Spleen (tissue), 11 donors: ENCODE data around the gene EPN3. TPM values are rescaled to one million over a fixed set of nuclear protein-coding genes. Genes with fewer than 3 reads are reported as not detected.

ENCODE experiments used
- DNase-seq: peaks from one replicate; pipeline ENCODE4 v3.0.0-alpha.2; 2020
- H3K27ac ChIP-seq, 8 donors: fragments of 200-600 bp; sonication (generic) in 7 of 8; 1 replicate in 4 of 8; 2 replicates in 4 of 8; pipeline versions ENCODE4 v1.5.0 to v1.8.0; 2016 to 2021; ENCODE audit warnings: inconsistent platforms in 4 of 8, mild to moderate bottlenecking in 4 of 8, moderate library complexity in 1 of 8
- H3K27me3 ChIP-seq, 7 donors: fragments of 200-600 bp; sonication (generic) in 6 of 7; replicated peaks in 1 of 7; 1 replicate in 4 of 7; 2 replicates in 3 of 7; pipeline versions ENCODE4 v1.5.0 to v1.8.0; 2016 to 2021; ENCODE audit warnings: inconsistent platforms in 3 of 7, mild to moderate bottlenecking in 1 of 7
- H3K36me3 ChIP-seq, 6 donors: fragments of 200-600 bp; sonication (generic) in 5 of 6; 1 replicate in 4 of 6; 2 replicates in 2 of 6; pipeline versions ENCODE4 v1.5.0 to v1.8.0; 2016 to 2021; ENCODE audit warnings: inconsistent platforms in 2 of 6
- H3K4me1 ChIP-seq, 6 donors: fragments of 200-600 bp; sonication (generic) in 5 of 6; 1 replicate in 3 of 6; 2 replicates in 3 of 6; pipeline versions ENCODE4 v1.5.0 to v1.8.0; 2016 to 2021; ENCODE audit warnings: inconsistent platforms in 3 of 6
- H3K4me3 ChIP-seq, 8 donors: fragments of 200-600 bp; sonication (generic) in 7 of 8; 1 replicate in 4 of 8; 2 replicates in 4 of 8; pipeline versions ENCODE4 v1.5.0 to v1.8.0; 2016 to 2021; ENCODE audit warnings: inconsistent platforms in 4 of 8, mild to moderate bottlenecking in 4 of 8, moderate library complexity in 2 of 8
- H3K9me3 ChIP-seq, 8 donors: fragments of 200-600 bp; sonication (generic) in 7 of 8; 1 replicate in 4 of 8; 2 replicates in 4 of 8; pipeline versions ENCODE4 v1.5.0 to v1.8.0; 2016 to 2021; ENCODE audit warnings: inconsistent platforms in 4 of 8
- POLR2A ChIP-seq, 3 donors: fragments of 450-650 bp; IDR thresholded peaks; one replicate each; pipeline ENCODE4 v1.5.1; 2017; ENCODE audit warnings: antibody characterized with exemption in 3 of 3, mild to moderate bottlenecking in 1 of 3
- POLR2AphosphoS5 ChIP-seq, 3 donors: sonication (generic); formaldehyde crosslinking; IDR thresholded peaks; one replicate each; pipeline ENCODE4 v1.5.1; 2017; ENCODE audit warnings: antibody characterized with exemption in 3 of 3
- WGBS, 5 donors: extraction: QIAGEN DNeasy Blood & Tissue Kit in 3 of 5; methylation state at CpG; one replicate each; pipeline versions ENCODE4 v1.1.5 to v1.1.7; 2013 to 2018; 5-methylcytosine and 5-hydroxymethylcytosine counted together
- intact Hi-C: fragments of 100-400 bp; cut with DNase I; formaldehyde crosslinking; loops from one replicate; pipeline ENCODE4 v1.15.0; 2023; ENCODE audit warnings: low total_unique reads
- polyA plus RNA-seq, 3 donors: library from polyadenylated mRNA; stranded (reverse); fragments of 200-250 nt; gene quantifications; one replicate each; pipeline ENCODE4 v1.2.1, GENCODE V29; 2013
- total RNA-seq, 7 donors: library from RNA; depleted of rRNA in 3 of 7; stranded (reverse); fragments of >200 nt in 3 of 7; fragmentation: NEBNext Ultra II Directional in 4 of 7; extraction: Animal tissue kit (Norgen Biotek cat#: 25700) in 4 of 7; gene quantifications; one replicate each; pipeline versions ENCODE4 v1.1.0 to v1.2.1, GENCODE V29; 2016 to 2021
- TF ChIP-seq, protein P1 (sequence below), 11 experiments: fragments of 200-600 bp in 7 of 11; fragments of 450-650 bp in 4 of 11; sonication (generic) in 4 of 11; IDR thresholded peaks in 8 of 11; conservative IDR thresholded peaks in 3 of 11; 1 replicate in 7 of 11; 2 replicates in 4 of 11; pipeline versions ENCODE4 v1.4.0 to v1.8.0; 2016 to 2021; ENCODE audit warnings: antibody characterized with exemption in 11 of 11, inconsistent platforms in 4 of 11, mild to moderate bottlenecking in 1 of 11
- donor health status: healthy with polysubstance abuse.
- donor health status: DM: no; HTN: no; CAD: no; lungs with moderate emphysema.
- donor health status: DM: no; HTN: no; CAD: no.
- donor health status: Bipolar disorder and iron deficiency.
- donor health status: healthy.
- donor health status: DM: no; HTN: no; CAD: no.
- donor health status: DM: yes; HTN: yes; CAD: no.

The EPN3 gene
- total and polyA plus RNA-seq, 10 donors, result 0.02 to 0.16 TPM; not detected in 8

DNA sequence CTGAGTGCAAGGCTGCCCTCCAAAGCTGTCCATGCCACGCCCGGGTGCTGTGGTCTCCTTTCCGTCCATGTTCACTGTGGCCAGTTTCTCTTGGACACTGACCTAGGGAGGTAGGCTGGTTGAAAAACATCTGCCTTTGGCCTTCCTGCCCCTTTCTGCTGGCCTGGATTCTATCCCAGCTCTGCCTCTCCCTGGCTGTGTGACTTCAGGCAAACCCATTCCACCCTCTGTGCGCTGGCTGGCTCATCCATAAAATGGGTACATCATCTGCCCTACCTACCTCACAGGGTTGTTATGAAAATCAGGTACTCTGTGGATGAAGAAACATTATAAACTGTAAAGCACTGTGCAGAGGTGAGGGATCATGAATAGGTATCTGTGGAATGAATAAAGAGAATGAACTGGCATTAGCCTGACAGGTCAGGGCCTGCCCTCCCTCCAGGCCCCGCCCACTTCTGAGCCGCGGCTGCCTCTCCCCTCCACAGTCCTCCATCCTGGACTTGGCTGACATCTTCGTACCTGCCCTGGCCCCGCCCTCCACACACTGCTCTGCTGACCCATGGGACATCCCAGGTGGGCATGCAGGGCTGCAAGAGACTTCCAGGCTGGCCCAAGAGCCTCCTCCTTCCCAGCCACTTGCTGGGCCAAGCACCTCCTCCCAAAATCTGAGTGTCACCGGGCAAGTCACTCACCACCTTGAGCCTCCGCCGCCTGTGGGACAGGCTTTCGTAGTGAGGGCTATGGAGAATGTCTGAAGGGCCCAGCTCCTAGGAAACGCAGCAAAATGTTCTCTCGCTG is 7.4 kb downstream of the EPN3 start:
- H3K36me3 ChIP-seq, result no peaks in the 10 kb centered on the region
- H3K27ac ChIP-seq, result no peak overlapping the region
- H3K4me1 ChIP-seq, result peaks cover 5 to 26% (median 16%) of the 10 kb centered on the region in 6 donors
- no peak for DNase-seq
- no peak for TF ChIP-seq POLR2AphosphoS5 (IDR thresholded peaks at IDR 0.05)
- TF ChIP-seq, protein P1, sequence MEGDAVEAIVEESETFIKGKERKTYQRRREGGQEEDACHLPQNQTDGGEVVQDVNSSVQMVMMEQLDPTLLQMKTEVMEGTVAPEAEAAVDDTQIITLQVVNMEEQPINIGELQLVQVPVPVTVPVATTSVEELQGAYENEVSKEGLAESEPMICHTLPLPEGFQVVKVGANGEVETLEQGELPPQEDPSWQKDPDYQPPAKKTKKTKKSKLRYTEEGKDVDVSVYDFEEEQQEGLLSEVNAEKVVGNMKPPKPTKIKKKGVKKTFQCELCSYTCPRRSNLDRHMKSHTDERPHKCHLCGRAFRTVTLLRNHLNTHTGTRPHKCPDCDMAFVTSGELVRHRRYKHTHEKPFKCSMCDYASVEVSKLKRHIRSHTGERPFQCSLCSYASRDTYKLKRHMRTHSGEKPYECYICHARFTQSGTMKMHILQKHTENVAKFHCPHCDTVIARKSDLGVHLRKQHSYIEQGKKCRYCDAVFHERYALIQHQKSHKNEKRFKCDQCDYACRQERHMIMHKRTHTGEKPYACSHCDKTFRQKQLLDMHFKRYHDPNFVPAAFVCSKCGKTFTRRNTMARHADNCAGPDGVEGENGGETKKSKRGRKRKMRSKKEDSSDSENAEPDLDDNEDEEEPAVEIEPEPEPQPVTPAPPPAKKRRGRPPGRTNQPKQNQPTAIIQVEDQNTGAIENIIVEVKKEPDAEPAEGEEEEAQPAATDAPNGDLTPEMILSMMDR (IDR thresholded peaks at IDR 0.05 in 8 of 11, conservative IDR thresholded peaks at IDR 0.05 in 3 of 11), result no peak
- no peak for TF ChIP-seq POLR2A (IDR thresholded peaks at IDR 0.05)
- peaks cover 0 to 13% (median 0%) of the 10 kb centered on the region in 7 donors for H3K27me3 ChIP-seq
- intact Hi-C loops, result loop anchor here (10.0 kb wide), 1 partner anchor 305 kb away; no protein-coding TSS in a partner anchor
- WGBS, 5 donors, result 71 to 87% (median 78%) methylated on average over 10 to 15 of the region's 15 CpGs
- H3K4me3 ChIP-seq, result no peak overlapping the region
- H3K9me3 ChIP-seq, result no peaks in the 10 kb centered on the region

DNA sequence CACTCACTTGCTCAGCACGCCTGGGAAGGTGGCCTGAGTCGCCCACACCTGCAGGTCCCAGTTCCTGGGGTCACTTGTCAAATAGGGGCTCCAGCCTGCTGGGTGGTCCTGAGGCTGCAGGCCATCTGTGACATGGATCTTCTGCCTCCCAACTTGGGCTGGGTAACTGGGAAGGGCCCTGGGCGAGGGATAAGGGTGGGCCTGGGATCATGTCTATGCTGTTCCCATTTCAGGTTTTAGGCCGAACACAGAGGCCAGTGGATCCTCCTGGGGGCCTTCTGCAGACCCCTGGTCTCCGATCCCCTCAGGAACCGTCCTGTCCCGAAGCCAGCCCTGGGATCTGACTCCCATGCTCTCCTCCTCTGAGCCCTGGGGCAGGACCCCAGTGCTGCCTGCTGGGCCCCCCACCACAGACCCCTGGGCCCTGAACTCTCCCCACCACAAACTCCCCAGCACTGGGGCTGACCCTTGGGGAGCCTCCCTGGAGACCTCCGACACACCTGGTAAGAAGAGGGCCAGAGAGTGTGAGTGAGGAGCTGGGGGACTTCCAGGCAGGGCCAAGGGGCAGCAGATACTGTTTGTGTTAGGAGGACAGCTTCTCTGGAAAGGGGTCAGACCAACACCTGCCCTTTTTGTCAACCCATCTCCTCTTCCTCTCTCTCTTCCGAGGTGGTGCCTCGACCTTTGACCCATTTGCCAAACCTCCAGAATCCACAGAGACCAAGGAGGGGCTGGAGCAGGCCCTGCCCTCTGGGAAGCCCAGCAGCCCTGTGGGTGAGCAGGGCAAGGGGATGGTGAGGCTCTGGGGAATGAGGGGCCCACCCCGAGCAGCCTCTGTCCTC is 8.2 kb downstream of the EPN3 start:
- DNase-seq, result no peak
- WGBS, 5 donors, result 90 to 96% (median 94%) methylated on average over 7 to 11 of the region's 11 CpGs
- peak overlapping the region in 2 of 8 donors; percentile 65 to 74 for H3K4me3 ChIP-seq
- TF ChIP-seq, protein P1 (IDR thresholded peaks at IDR 0.05 in 8 of 11, conservative IDR thresholded peaks at IDR 0.05 in 3 of 11), result no peak
- no peak for TF ChIP-seq POLR2AphosphoS5 (IDR thresholded peaks at IDR 0.05)
- TF ChIP-seq POLR2A (IDR thresholded peaks at IDR 0.05), result no peak
- peaks cover 0 to 11% (median 0%) of the 10 kb centered on the region in 7 donors for H3K27me3 ChIP-seq
- peak overlapping the region in 1 of 8 donors; percentile 83 for H3K27ac ChIP-seq
- peaks cover 5 to 26% (median 16%) of the 10 kb centered on the region in 6 donors for H3K4me1 ChIP-seq
- no peaks in the 10 kb centered on the region for H3K36me3 ChIP-seq
- intact Hi-C loops, result loop anchor here (10.0 kb wide), 1 partner anchor 304 kb away; no protein-coding TSS in a partner anchor
- H3K9me3 ChIP-seq, result no peaks in the 10 kb centered on the region

DNA sequence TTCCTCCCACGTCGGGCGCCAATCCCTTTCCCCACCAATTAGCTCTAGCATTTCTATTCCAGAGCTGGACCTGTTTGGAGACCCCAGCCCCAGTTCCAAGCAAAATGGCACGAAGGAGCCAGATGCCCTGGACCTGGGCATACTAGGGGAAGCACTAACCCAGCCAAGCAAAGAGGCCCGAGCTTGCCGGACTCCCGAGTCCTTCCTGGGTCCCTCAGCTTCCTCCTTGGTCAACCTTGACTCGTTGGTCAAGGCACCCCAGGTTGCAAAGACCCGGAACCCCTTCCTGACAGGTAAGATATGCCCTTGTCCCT is 8.8 kb downstream of the EPN3 start:
- no peaks in the 10 kb centered on the region for H3K36me3 ChIP-seq
- TF ChIP-seq POLR2AphosphoS5 (IDR thresholded peaks at IDR 0.05) (no peak), POLR2A (IDR thresholded peaks at IDR 0.05) (no peak)
- TF ChIP-seq, protein P1 (IDR thresholded peaks at IDR 0.05 in 8 of 11, conservative IDR thresholded peaks at IDR 0.05 in 3 of 11), result no peak
- peaks cover 6 to 29% (median 17%) of the 10 kb centered on the region in 6 donors for H3K4me1 ChIP-seq
- H3K9me3 ChIP-seq, result no peaks in the 10 kb centered on the region
- no peak for DNase-seq
- peak overlapping the region in 4 of 8 donors; percentile 70 to 83 (median 77) for H3K27ac ChIP-seq
- intact Hi-C loops, result loop anchor here (10.0 kb wide), 1 partner anchor 303 kb away; no protein-coding TSS in a partner anchor
- 46 to 79% (median 61%) methylated on average over 4 to 9 of the region's 9 CpGs for WGBS, 5 donors
- H3K4me3 ChIP-seq, result peak overlapping the region; percentile 57 to 74 (median 64)
- H3K27me3 ChIP-seq, result peaks cover 0 to 11% (median 0%) of the 10 kb centered on the region in 7 donors
